Suprapubic skin (tissue), 4 donors: Measurements from ENCODE around the gene SMIM41.

Experiments
- EP300 ChIP-seq: sonication (generic); formaldehyde crosslinking; IDR thresholded peaks from one replicate; pipeline ENCODE4 v1.6.1; 2017; ENCODE audit warnings: antibody characterized with exemption
- POLR2AphosphoS5 ChIP-seq, 3 donors: sonication (generic); formaldehyde crosslinking; IDR thresholded peaks; one replicate each; pipeline ENCODE4 v1.6.1; 2017; ENCODE audit warnings: antibody characterized with exemption in 3 of 3

DNA sequence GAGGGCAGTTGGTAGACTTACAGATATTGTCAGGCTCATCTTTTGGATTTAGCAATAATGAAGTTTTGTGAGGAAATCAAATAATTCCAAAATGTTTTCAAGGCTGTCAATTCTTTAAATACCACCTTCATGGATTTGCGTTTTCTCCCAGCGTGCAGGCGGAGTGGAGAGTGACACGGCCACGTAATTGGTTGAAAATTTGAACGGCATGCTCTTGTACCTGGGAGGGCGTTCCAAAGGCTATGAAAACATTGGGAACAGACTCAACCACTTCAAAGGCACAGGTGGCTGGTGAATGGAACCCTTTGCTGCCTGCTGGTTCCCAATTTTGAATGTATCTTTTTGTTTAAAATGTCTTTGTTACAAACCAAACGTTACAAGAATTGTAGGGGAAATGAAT lies 12.4 kb downstream of the SMIM41 start:
- TF ChIP-seq EP300 (no peak), POLR2AphosphoS5 (IDR thresholded peaks at IDR 0.05) (no peak)
